ENCODE measurements around the gene SLC40A1.
A peak's percentile ranks its signal among the peaks of the same experiment; 100 is the strongest.

Gene SLC40A1

DNA sequence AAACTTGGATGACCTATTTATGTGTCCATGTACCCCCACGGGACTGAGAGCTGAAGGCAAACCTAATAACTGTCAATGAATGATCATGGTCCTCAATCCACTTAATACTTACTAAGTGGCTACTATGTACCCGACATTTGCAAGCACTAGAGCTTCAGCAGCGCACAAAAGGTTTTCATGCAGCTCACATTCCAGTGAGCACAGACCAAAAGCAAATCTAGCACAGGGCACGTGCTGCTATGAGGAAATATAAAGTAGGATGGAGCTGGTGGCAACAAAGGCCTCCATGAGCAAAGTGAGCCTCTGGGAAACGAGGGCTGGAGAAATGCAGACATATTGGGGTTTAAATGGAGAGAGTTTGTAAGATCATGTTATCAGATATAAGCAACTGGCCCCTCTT, 3.5 kb downstream of the SLC40A1 start:
- Histone ChIP-seq H3K9me3 (ENCODE audit: control insufficient read depth, low read length) (no peaks in the 10 kb centered on the region), H3K4me1 (ENCODE audit: control insufficient read depth, insufficient read depth, low read depth, low read length) (peaks cover 13% of the 10 kb centered on the region), H3K9ac (ENCODE audit: low read length) (no peak overlapping the region), H3K27ac (ENCODE audit: low read length, poor library complexity, severe bottlenecking) (no peak overlapping the region), H3K27me3 (ENCODE audit: control insufficient read depth in 1 of 2, insufficient read depth in 1 of 2, low read length in 2 of 2) (peaks cover 0 to 9% of the 10 kb centered on the region in 2 experiments), H3K4ac (ENCODE audit: low read depth in 1 of 2, low read length in 2 of 2) (no peak overlapping the region), H3K36me3 (ENCODE audit: control insufficient read depth in 1 of 2, insufficient read depth in 2 of 2, low read depth in 1 of 2, low read length in 2 of 2) (peaks cover 0 to 25% of the 10 kb centered on the region in 2 experiments), H4K91ac (ENCODE audit: low read length) (no peak overlapping the region), H3K79me1 (replicated peaks; ENCODE audit: low read length, poor library complexity, severe bottlenecking) (peaks cover 4% of the 10 kb centered on the region), H2BK5ac (ENCODE audit: low read depth, low read length, poor library complexity, severe bottlenecking) (no peak overlapping the region), H3K4me2 (ENCODE audit: low read length, poor library complexity, severe bottlenecking) (no peak overlapping the region), H2BK15ac (ENCODE audit: low read depth, poor library complexity, severe bottlenecking) (no peak overlapping the region), H2AFZ (ENCODE audit: low read depth, low read length) (no peak overlapping the region), H3K18ac (ENCODE audit: low read depth in 1 of 2, low read length in 2 of 2) (no peak overlapping the region), H2BK120ac (ENCODE audit: low read depth, low read length) (no peak overlapping the region), H4K8ac (ENCODE audit: low read length) (peak overlapping the region; percentile 29), H3K23ac (ENCODE audit: low read length in 2 of 2) (no peak overlapping the region), H2AK5ac (ENCODE audit: low read length, severe bottlenecking) (peak overlapping the region; percentile 93), H3K4me3 (ENCODE audit: insufficient read depth in 1 of 2, low read depth in 1 of 2, low read length in 2 of 2) (no peak overlapping the region), H3K14ac (ENCODE audit: low read length in 2 of 2) (no peak overlapping the region), H2BK12ac (ENCODE audit: low read length in 2 of 2) (no peak overlapping the region)
- no peak for DNase-seq
- WGBS, result 88% methylated on average over 5 of the region's 5 CpGs

DNA sequence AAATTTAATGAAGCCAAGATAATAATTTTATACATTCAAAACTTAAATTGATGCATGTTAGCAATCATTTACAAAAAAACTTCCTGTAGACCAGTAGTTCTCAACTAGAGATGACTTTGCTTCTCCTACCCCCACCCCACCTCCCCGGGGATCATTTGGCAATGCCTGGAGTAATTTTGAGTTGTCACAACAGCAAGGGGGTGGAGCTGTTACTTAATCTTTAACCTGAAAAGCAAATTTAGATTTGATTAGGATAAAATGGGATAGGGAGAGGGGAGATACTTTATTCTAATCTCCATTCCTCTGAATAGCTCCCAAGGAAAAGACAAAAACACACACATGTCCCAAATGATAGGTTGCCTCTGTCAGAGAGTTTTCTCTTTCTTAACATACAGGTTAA, 4.2 kb downstream of the SLC40A1 start:
- H3K18ac ChIP-seq (ENCODE audit: low read depth in 1 of 2, low read length in 2 of 2), result no peak overlapping the region
- H2BK12ac ChIP-seq (ENCODE audit: low read length in 2 of 2), result no peak overlapping the region
- no peak overlapping the region for H3K27ac ChIP-seq (ENCODE audit: low read length, poor library complexity, severe bottlenecking)
- H2BK15ac ChIP-seq (ENCODE audit: low read depth, poor library complexity, severe bottlenecking), result no peak overlapping the region
- H2BK120ac ChIP-seq (ENCODE audit: low read depth, low read length), result no peak overlapping the region
- no peaks in the 10 kb centered on the region for H3K9me3 ChIP-seq (ENCODE audit: control insufficient read depth, low read length)
- H3K4me1 ChIP-seq (ENCODE audit: control insufficient read depth, insufficient read depth, low read depth, low read length), result peaks cover 8% of the 10 kb centered on the region
- H3K4me2 ChIP-seq (ENCODE audit: low read length, poor library complexity, severe bottlenecking), result no peak overlapping the region
- peaks cover 0 to 31% of the 10 kb centered on the region in 2 experiments for H3K36me3 ChIP-seq (ENCODE audit: control insufficient read depth in 1 of 2, insufficient read depth in 2 of 2, low read depth in 1 of 2, low read length in 2 of 2)
- WGBS, result no CpG with 5 or more reads among the region's 1 CpG
- peaks cover 0 to 2% of the 10 kb centered on the region in 2 experiments for H3K27me3 ChIP-seq (ENCODE audit: control insufficient read depth in 1 of 2, insufficient read depth in 1 of 2, low read length in 2 of 2)
- H3K4me3 ChIP-seq (ENCODE audit: insufficient read depth in 1 of 2, low read depth in 1 of 2, low read length in 2 of 2), result no peak overlapping the region
- no peak for DNase-seq
- no peak overlapping the region for H2BK5ac ChIP-seq (ENCODE audit: low read depth, low read length, poor library complexity, severe bottlenecking)
- H4K91ac ChIP-seq (ENCODE audit: low read length), result no peak overlapping the region
- no peak overlapping the region for H2AK5ac ChIP-seq (ENCODE audit: low read length, severe bottlenecking)
- H3K9ac ChIP-seq (ENCODE audit: low read length), result no peak overlapping the region
- no peak overlapping the region for H3K4ac ChIP-seq (ENCODE audit: low read depth in 1 of 2, low read length in 2 of 2)
- H2AFZ ChIP-seq (ENCODE audit: low read depth, low read length), result no peak overlapping the region
- H3K14ac ChIP-seq (ENCODE audit: low read length in 2 of 2), result no peak overlapping the region
- peaks cover 4% of the 10 kb centered on the region for H3K79me1 ChIP-seq (replicated peaks; ENCODE audit: low read length, poor library complexity, severe bottlenecking)
- H4K8ac ChIP-seq (ENCODE audit: low read length), result no peak overlapping the region
- H3K23ac ChIP-seq (ENCODE audit: low read length in 2 of 2), result no peak overlapping the region

DNA sequence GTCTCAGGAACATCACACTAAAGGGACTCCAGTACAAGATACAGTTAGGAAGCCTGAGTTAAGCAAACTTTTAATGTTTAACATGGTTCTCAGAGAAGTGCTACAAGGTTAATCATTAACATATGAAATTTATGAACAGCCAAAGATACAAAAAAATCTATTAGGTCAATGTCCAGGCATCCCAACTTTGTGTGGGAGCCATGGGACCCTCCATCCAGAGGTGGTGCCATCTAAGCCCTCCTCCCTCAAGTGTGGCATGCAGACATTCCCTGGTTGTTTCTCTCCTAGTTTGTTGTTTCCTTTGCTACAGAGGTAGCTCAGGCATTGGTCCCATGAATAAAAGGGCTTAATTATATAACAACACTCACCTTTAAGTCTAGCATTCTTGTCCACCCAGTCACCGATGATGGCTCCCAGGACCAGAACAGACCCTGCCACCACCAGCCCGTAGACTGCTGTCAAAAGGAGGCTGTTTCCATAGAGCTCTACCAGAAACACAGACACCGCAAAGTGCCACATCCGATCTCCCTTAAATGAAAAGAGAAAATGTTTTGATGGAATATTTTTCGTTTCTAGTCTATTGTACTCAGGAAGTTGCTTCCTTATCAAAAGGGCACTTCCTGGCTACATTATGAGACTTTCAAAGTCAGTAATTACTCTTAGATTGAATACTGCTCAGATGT, 5.7 kb downstream of the SLC40A1 start:
- H2BK5ac ChIP-seq (ENCODE audit: low read depth, low read length, poor library complexity, severe bottlenecking), result peak overlapping the region; percentile 90
- H3K18ac ChIP-seq (ENCODE audit: low read depth in 1 of 2, low read length in 2 of 2), result no peak overlapping the region
- H3K9me3 ChIP-seq (ENCODE audit: control insufficient read depth, low read length), result no peaks in the 10 kb centered on the region
- H3K4me2 ChIP-seq (ENCODE audit: low read length, poor library complexity, severe bottlenecking), result peak overlapping the region; percentile 69
- no peak overlapping the region for H4K8ac ChIP-seq (ENCODE audit: low read length)
- no peak overlapping the region for H2AFZ ChIP-seq (ENCODE audit: low read depth, low read length)
- H3K36me3 ChIP-seq (ENCODE audit: control insufficient read depth in 1 of 2, insufficient read depth in 2 of 2, low read depth in 1 of 2, low read length in 2 of 2), result peaks cover 0 to 31% of the 10 kb centered on the region in 2 experiments
- no peak overlapping the region for H2BK120ac ChIP-seq (ENCODE audit: low read depth, low read length)
- no peak overlapping the region for H4K91ac ChIP-seq (ENCODE audit: low read length)
- H3K9ac ChIP-seq (ENCODE audit: low read length), result no peak overlapping the region
- peaks cover 4% of the 10 kb centered on the region for H3K79me1 ChIP-seq (replicated peaks; ENCODE audit: low read length, poor library complexity, severe bottlenecking)
- no peak overlapping the region for H2BK12ac ChIP-seq (ENCODE audit: low read length in 2 of 2)
- WGBS, result 75% methylated on average over 2 of the region's 5 CpGs
- H3K27ac ChIP-seq (ENCODE audit: low read length, poor library complexity, severe bottlenecking), result peak overlapping the region; percentile 89
- no peak overlapping the region for H3K14ac ChIP-seq (ENCODE audit: low read length in 2 of 2)
- H3K23ac ChIP-seq (ENCODE audit: low read length in 2 of 2), result no peak overlapping the region
- DNase-seq, result no peak
- no peak overlapping the region for H3K4me3 ChIP-seq (ENCODE audit: insufficient read depth in 1 of 2, low read depth in 1 of 2, low read length in 2 of 2)
- H3K27me3 ChIP-seq (ENCODE audit: control insufficient read depth in 1 of 2, insufficient read depth in 1 of 2, low read length in 2 of 2), result no peaks in the 10 kb centered on the region
- H2AK5ac ChIP-seq (ENCODE audit: low read length, severe bottlenecking), result peak overlapping the region; percentile 15
- peaks cover 6% of the 10 kb centered on the region for H3K4me1 ChIP-seq (ENCODE audit: control insufficient read depth, insufficient read depth, low read depth, low read length)
- no peak overlapping the region for H2BK15ac ChIP-seq (ENCODE audit: low read depth, poor library complexity, severe bottlenecking)
- no peak overlapping the region for H3K4ac ChIP-seq (ENCODE audit: low read depth in 1 of 2, low read length in 2 of 2)

DNA sequence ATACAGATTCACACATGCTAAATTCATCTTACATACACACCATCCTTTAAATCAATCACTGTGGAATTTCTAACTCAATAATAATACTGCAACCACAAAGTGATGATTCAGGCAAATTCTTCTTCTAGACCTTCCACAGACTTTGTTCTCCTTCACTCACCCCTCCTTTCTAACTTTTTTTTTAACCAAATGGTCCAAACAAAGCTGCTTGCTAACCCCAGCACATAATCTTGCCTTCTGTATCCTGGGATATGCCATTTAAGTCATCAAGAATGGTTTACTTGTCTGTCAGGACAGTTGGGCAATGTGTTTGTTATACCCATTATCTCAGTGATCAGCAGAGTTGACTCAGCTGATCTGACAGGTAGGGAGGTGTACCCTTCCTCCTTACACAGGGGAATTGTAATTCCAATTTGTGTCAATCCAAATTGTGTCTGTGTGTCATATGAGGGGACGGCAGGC, 10.0 kb downstream of the SLC40A1 start:
- H2BK120ac ChIP-seq (ENCODE audit: low read depth, low read length), result no peak overlapping the region
- no peak overlapping the region for H4K91ac ChIP-seq (ENCODE audit: low read length)
- H3K14ac ChIP-seq (ENCODE audit: low read length in 2 of 2), result no peak overlapping the region
- H3K4me1 ChIP-seq (ENCODE audit: control insufficient read depth, insufficient read depth, low read depth, low read length), result peaks cover 6% of the 10 kb centered on the region
- H3K4me2 ChIP-seq (ENCODE audit: low read length, poor library complexity, severe bottlenecking), result no peak overlapping the region
- no CpG with 5 or more reads among the region's 1 CpG for WGBS
- H3K23ac ChIP-seq (ENCODE audit: low read length in 2 of 2), result no peak overlapping the region
- H3K36me3 ChIP-seq (ENCODE audit: control insufficient read depth in 1 of 2, insufficient read depth in 2 of 2, low read depth in 1 of 2, low read length in 2 of 2), result peaks cover 0 to 31% of the 10 kb centered on the region in 2 experiments
- DNase-seq, result peak; percentile 71
- no peak overlapping the region for H2BK5ac ChIP-seq (ENCODE audit: low read depth, low read length, poor library complexity, severe bottlenecking)
- peak overlapping the region in 1 of 2 experiments; percentile 50 for H3K18ac ChIP-seq (ENCODE audit: low read depth in 1 of 2, low read length in 2 of 2)
- H2BK15ac ChIP-seq (ENCODE audit: low read depth, poor library complexity, severe bottlenecking), result no peak overlapping the region
- H2BK12ac ChIP-seq (ENCODE audit: low read length in 2 of 2), result no peak overlapping the region
- H2AK5ac ChIP-seq (ENCODE audit: low read length, severe bottlenecking), result peak overlapping the region; percentile 11
- H3K79me1 ChIP-seq (replicated peaks; ENCODE audit: low read length, poor library complexity, severe bottlenecking), result peaks cover 4% of the 10 kb centered on the region
- peak overlapping the region; percentile 63 for H3K27ac ChIP-seq (ENCODE audit: low read length, poor library complexity, severe bottlenecking)
- no peak overlapping the region for H4K8ac ChIP-seq (ENCODE audit: low read length)
- no peaks in the 10 kb centered on the region for H3K9me3 ChIP-seq (ENCODE audit: control insufficient read depth, low read length)
- H3K9ac ChIP-seq (ENCODE audit: low read length), result no peak overlapping the region
- no peaks in the 10 kb centered on the region for H3K27me3 ChIP-seq (ENCODE audit: control insufficient read depth in 1 of 2, insufficient read depth in 1 of 2, low read length in 2 of 2)
- no peak overlapping the region for H3K4ac ChIP-seq (ENCODE audit: low read depth in 1 of 2, low read length in 2 of 2)
- H3K4me3 ChIP-seq (ENCODE audit: insufficient read depth in 1 of 2, low read depth in 1 of 2, low read length in 2 of 2), result no peak overlapping the region
- H2AFZ ChIP-seq (ENCODE audit: low read depth, low read length), result no peak overlapping the region
